ENCODE measurements around the gene ADCY7.

Gene ADCY7

DNA sequence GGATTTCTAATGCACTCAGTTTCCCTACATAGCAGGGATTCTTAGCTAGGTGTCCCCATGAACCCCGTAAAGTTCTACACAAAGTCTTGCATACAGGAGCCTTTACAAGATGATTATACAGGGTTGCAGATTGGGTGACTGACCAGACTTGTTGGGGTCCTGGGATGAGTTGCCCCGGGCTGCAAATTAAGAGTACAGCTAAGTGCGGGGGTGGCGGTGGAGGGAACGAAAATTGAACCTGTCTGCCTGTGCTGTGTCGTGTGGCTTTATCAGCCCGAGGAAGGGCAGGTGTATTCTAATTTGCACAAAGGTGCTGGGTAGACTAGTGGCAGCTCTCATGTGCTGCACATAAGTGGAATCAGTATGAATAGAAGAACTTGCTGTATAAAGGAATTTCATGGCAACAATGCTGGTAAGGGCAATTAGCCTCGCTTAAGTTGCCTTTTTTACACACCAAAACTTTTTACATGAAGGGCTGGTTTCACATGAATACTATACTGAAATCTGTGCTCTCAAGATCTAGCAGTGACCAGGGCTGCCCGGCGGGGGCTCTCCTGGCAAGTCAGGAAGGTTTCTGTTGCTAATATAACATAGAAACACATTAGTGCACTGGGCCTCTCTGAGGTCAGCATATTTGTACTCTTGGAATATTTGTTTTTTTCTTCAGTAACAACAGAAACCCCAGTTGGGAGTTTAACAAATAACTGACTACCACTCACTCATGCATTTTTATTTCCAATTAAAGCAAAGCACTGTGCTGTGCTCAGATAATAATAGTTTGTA is 50.7 kb downstream of the ADCY7 start:
- ChIA-PET POLR2A (no interaction called here), CTCF (no interaction called here)
- TF ChIP-seq SP1 (IDR thresholded peaks at IDR 0.05) (no peak), LEF1 (IDR thresholded peaks at IDR 0.05; ENCODE audit: borderline replicate concordance) (no peak), FOXK2 (IDR thresholded peaks at IDR 0.05) (no peak), L3MBTL2 (conservative IDR thresholded peaks at IDR 0.05) (no peak), NFRKB (IDR thresholded peaks at IDR 0.05) (no peak), ELF4 (IDR thresholded peaks at IDR 0.05) (no peak), ARNT (IDR thresholded peaks at IDR 0.05) (no peak), TARDBP (IDR thresholded peaks at IDR 0.05) (no peak), HDGF (IDR thresholded peaks at IDR 0.05; ENCODE audit: borderline replicate concordance) (no peak), CTBP1 (IDR thresholded peaks at IDR 0.05; ENCODE audit: borderline replicate concordance) (no peak)
- TF ChIP-seq, protein P1, sequence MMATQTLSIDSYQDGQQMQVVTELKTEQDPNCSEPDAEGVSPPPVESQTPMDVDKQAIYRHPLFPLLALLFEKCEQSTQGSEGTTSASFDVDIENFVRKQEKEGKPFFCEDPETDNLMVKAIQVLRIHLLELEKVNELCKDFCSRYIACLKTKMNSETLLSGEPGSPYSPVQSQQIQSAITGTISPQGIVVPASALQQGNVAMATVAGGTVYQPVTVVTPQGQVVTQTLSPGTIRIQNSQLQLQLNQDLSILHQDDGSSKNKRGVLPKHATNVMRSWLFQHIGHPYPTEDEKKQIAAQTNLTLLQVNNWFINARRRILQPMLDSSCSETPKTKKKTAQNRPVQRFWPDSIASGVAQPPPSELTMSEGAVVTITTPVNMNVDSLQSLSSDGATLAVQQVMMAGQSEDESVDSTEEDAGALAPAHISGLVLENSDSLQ (IDR thresholded peaks at IDR 0.05) = no peak
- DNase-seq (ENCODE audit: extremely low spot score) = no peak

DNA sequence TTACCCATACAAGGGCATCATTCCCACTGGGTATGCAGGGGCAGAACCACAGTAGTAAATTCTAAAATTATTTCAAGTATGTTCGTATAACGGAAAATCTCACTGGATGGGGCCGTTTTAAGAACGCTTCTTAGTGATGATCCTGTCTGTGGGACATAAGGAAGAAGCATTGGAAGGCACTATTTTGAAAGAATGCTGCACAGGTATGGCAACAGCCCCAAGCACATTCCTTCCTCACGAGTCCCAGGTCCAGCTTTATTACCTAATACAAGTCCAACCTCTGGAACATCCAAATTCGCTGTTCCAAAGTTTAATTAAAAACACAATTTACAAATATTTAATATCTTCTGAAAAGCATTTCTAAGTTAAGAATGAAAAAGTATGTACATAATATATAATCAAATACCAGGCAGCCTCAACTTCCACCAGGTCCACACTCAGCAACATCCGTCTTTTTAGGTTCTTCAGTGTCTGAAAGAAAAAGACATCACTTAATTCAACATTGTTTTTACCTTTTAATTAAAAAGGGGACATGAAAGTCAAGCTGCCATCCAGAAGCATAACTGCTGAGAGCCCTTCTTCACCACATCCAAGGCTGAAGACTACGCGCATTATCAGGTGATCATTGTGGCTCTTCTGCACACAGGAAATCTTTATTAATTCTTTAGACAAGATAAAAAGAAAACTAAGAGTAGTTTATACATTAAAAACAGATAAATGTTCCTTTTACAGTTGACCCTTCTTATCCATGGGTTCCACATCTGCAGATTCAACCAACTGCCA is 52.6 kb downstream of the ADCY7 start:
- CTCF ChIA-PET = interaction anchor here (0.6 kb wide), 1 partner anchor 344 kb away, joined by 4 read pairs; no protein-coding TSS in a partner anchor
- POLR2A ChIA-PET = no interaction called here
- no peak for DNase-seq (ENCODE audit: extremely low spot score)
- TF ChIP-seq FOXA1 (IDR thresholded peaks at IDR 0.05) (no peak), ZNF384 (IDR thresholded peaks at IDR 0.05) (no peak), HDGF (IDR thresholded peaks at IDR 0.05; ENCODE audit: borderline replicate concordance) (no peak), BHLHE40 (IDR thresholded peaks at IDR 0.05; ENCODE audit: borderline replicate concordance) (no peak), TARDBP (IDR thresholded peaks at IDR 0.05) (no peak), L3MBTL2 (conservative IDR thresholded peaks at IDR 0.05) (no peak), SUZ12 (IDR thresholded peaks at IDR 0.05) (no peak), LEF1 (IDR thresholded peaks at IDR 0.05; ENCODE audit: borderline replicate concordance) (no peak), FOXM1 (IDR thresholded peaks at IDR 0.05; ENCODE audit: borderline replicate concordance) (no peak), FOXK2 (IDR thresholded peaks at IDR 0.05) (no peak), SP1 (IDR thresholded peaks at IDR 0.05) (no peak), ELF4 (IDR thresholded peaks at IDR 0.05) (no peak)

DNA sequence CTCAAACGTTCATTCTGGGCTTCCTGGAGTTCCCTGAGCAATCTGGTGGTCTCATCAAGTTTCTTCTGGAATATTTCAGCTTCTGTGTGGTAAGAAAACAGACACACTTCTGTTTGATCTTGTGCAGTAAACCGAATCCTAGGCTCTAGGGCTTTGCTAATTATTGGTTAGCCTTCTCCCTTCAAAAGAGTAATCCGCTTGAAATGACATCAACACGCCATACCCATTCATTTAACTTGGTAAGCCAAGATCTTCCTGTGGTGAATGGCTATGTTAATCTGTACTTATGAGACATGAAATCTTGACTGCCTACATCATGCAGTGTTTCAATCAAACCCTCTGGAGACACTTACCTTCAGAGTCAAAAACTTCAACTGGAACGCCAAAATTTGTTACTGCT is 54.0 kb downstream of the ADCY7 start:
- CTCF ChIA-PET = no interaction called here
- POLR2A ChIA-PET = no interaction called here
- TF ChIP-seq SUZ12 (IDR thresholded peaks at IDR 0.05) = no peak
- TF ChIP-seq BHLHE40 (IDR thresholded peaks at IDR 0.05; ENCODE audit: borderline replicate concordance) = no peak
- TF ChIP-seq FOXA1 (IDR thresholded peaks at IDR 0.05) = no peak
- no peak for TF ChIP-seq L3MBTL2 (conservative IDR thresholded peaks at IDR 0.05)
- TF ChIP-seq ARNT (IDR thresholded peaks at IDR 0.05) = no peak
- TF ChIP-seq FOXK2 (IDR thresholded peaks at IDR 0.05) = no peak
- no peak for TF ChIP-seq SP1 (IDR thresholded peaks at IDR 0.05)
- TF ChIP-seq, protein P1 (IDR thresholded peaks at IDR 0.05) = no peak
- TF ChIP-seq LEF1 (IDR thresholded peaks at IDR 0.05; ENCODE audit: borderline replicate concordance) = no peak
- no peak for TF ChIP-seq TARDBP (IDR thresholded peaks at IDR 0.05)
- no peak for TF ChIP-seq ELF4 (IDR thresholded peaks at IDR 0.05)
- TF ChIP-seq NFRKB (IDR thresholded peaks at IDR 0.05) = no peak
- no peak for TF ChIP-seq HDGF (IDR thresholded peaks at IDR 0.05; ENCODE audit: borderline replicate concordance)
- no peak for DNase-seq (ENCODE audit: extremely low spot score)

DNA sequence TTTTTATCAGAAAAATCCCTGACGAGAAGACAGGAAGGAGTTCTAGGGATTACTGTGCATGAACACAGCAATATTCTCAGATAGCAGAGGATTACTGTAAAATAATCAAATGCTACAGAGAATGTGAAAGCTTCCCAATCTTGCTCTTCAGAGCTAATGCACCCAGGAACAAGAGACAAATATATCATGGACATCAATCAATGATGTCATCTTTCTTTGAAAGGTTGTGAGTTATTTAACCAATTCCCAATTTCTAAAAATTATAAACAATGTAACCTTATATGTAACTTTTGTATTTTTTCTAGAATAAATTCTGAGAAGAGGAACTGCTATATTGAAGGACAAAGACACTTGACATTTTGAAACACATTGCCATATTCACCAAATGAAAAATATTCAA is 56.0 kb downstream of the ADCY7 start:
- no peak for DNase-seq (ENCODE audit: extremely low spot score)
- POLR2A ChIA-PET = no interaction called here
- CTCF ChIA-PET = interaction anchor here (0.8 kb wide), 1 partner anchor 484 kb away, joined by 3 read pairs; no protein-coding TSS in a partner anchor
- no peak for TF ChIP-seq L3MBTL2 (conservative IDR thresholded peaks at IDR 0.05)
- no peak for TF ChIP-seq ZNF384 (IDR thresholded peaks at IDR 0.05)
- TF ChIP-seq FOXM1 (IDR thresholded peaks at IDR 0.05; ENCODE audit: borderline replicate concordance) = no peak
- TF ChIP-seq NFRKB (IDR thresholded peaks at IDR 0.05) = no peak
- TF ChIP-seq TARDBP (IDR thresholded peaks at IDR 0.05) = no peak
- TF ChIP-seq BHLHE40 (IDR thresholded peaks at IDR 0.05; ENCODE audit: borderline replicate concordance) = no peak
- TF ChIP-seq FOXA1 (IDR thresholded peaks at IDR 0.05) = no peak
- TF ChIP-seq LEF1 (IDR thresholded peaks at IDR 0.05; ENCODE audit: borderline replicate concordance) = no peak
- no peak for TF ChIP-seq SUZ12 (IDR thresholded peaks at IDR 0.05)
- no peak for TF ChIP-seq ELF4 (IDR thresholded peaks at IDR 0.05)
- TF ChIP-seq FOXK2 (IDR thresholded peaks at IDR 0.05) = no peak
- TF ChIP-seq ARNT (IDR thresholded peaks at IDR 0.05) = no peak
- TF ChIP-seq SP1 (IDR thresholded peaks at IDR 0.05) = no peak
- TF ChIP-seq CTBP1 (IDR thresholded peaks at IDR 0.05; ENCODE audit: borderline replicate concordance) = no peak
- TF ChIP-seq, protein P1 (IDR thresholded peaks at IDR 0.05) = no peak

DNA sequence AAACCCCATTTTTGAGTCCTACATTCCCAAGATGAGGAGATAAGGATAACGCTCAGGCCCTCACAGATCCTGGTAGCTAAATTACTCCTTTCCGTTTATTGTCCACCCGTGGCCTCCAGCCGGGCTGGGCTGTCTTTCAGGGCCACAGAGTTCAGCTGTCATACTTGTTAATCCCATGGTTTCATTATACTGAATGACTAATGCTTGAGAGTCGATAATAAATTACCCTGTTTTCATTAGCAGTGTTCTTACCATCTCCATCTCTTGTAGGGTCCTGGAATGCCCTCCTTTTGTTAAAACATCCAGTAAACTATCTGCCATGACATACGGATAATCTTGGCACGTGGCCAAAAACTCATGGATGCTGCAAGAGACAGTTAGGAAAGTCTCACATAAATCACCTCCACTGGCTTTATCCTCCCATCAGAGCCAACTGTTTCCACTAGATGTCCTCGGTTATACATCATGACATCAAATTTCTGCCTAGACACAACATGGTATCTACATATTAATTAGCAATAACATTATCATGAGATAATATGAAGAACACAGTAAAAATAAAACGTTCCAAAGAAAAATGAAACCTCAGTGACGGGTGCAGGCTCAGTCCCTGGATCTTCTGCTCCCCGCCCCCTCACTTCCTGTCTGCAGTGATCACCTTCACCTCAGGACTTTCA is 57.1 kb downstream of the ADCY7 start:
- TF ChIP-seq, protein P1 (IDR thresholded peaks at IDR 0.05) = peak; percentile 61
- no peak for TF ChIP-seq NFRKB (IDR thresholded peaks at IDR 0.05)
- peak; percentile 7 for DNase-seq (ENCODE audit: extremely low spot score)
- CTCF ChIA-PET = interaction anchor here (1.0 kb wide), 1 partner anchor 31 kb away, joined by 3 read pairs; no protein-coding TSS in a partner anchor
- POLR2A ChIA-PET = no interaction called here
